T-cell (primary cell): ENCODE data around the gene TFEB. TPM values are rescaled to one million over a fixed set of nuclear protein-coding genes. Genes with fewer than 3 reads are reported as not detected.

Experiments
- ATAC-seq, 4 experiments: fragments of 200-7000 bp in 3 of 4; fragments of 150-1000 bp in 1 of 4; cut with Tn5 transposase; replicated peaks in 1 of 4; 1 replicate in 3 of 4; 2 replicates in 1 of 4; pipeline ENCODE4 v1.10.0; 2021; ENCODE audit warnings: moderate library complexity in 3 of 4, mild to moderate bottlenecking in 2 of 4, moderate number of reproducible peaks in 1 of 4
- CTCF ChIA-PET, 2 donors: fragments of 300-600 bp; sonication (Branson Sonifier 250); formaldehyde crosslinking; loops; one replicate each; lab custom pipeline; 2022; ENCODE audit warnings: antibody characterized with exemption in 2 of 2; lab: Charles Lee
- POLR2A ChIA-PET, 2 donors: fragments of 300-600 bp; sonication (Branson Sonifier 250); formaldehyde crosslinking; loops; one replicate each; lab custom pipeline; 2022; ENCODE audit warnings: antibody characterized with exemption in 2 of 2; lab: Charles Lee
- DNase-seq, 35 experiments: peaks; one replicate each; pipeline versions ENCODE4 v3.0.0 to v3.0.0-alpha.2; 2013 to 2023
- H3K27ac ChIP-seq: one replicate; pipeline ENCODE4 v1.5.1; 2013; ENCODE audit warnings: low read length
- H3K27me3 ChIP-seq, 2 experiments: replicated peaks in 1 of 2; 1 replicate in 1 of 2; 2 replicates in 1 of 2; pipeline versions ENCODE4 v1.6.1 to v1.7.0; 2013; ENCODE audit warnings: low read length in 1 of 2, mixed read lengths in 1 of 2; ENCODE audit not compliant: control insufficient read depth in 2 of 2, insufficient read depth in 2 of 2; ENCODE audit errors: extremely low read depth in 1 of 2
- H3K36me3 ChIP-seq, 2 donors: 1 replicate in 1 of 2; 2 replicates in 1 of 2; pipeline versions ENCODE4 v1.6.1 to v1.7.0; 2013; ENCODE audit warnings: low read length in 1 of 2; ENCODE audit not compliant: control insufficient read depth in 2 of 2, insufficient read depth in 1 of 2; ENCODE audit errors: extremely low read depth in 1 of 2
- H3K4me1 ChIP-seq, 2 experiments: 1 replicate in 1 of 2; 2 replicates in 1 of 2; pipeline versions ENCODE4 v1.6.1 to v1.7.0; 2013; ENCODE audit warnings: low read length in 2 of 2, mixed read lengths in 1 of 2; ENCODE audit not compliant: insufficient read depth in 2 of 2, control insufficient read depth in 1 of 2; ENCODE audit errors: extremely low read depth in 1 of 2
- H3K4me3 ChIP-seq, 2 donors: 1 replicate in 1 of 2; 2 replicates in 1 of 2; pipeline versions ENCODE4 v1.5.1 to v1.7.0; 2013; ENCODE audit warnings: mild to moderate bottlenecking in 2 of 2, low read length in 1 of 2, moderate library complexity in 1 of 2; ENCODE audit not compliant: control insufficient read depth in 1 of 2; ENCODE audit errors: extremely low read depth in 1 of 2
- H3K9me3 ChIP-seq: 2 replicates; pipeline ENCODE4 v1.7.0; 2013
- H3K27ac Mint-ChIP-seq, 2 donors: one replicate each; pipeline ENCODE4 v1.8.0; 2020 to 2021; ENCODE audit warnings: mild to moderate bottlenecking in 2 of 2, mixed read lengths in 2 of 2
- H3K27me3 Mint-ChIP-seq, 2 donors: one replicate each; pipeline ENCODE4 v1.8.0; 2021 to 2022; ENCODE audit warnings: mixed read lengths in 2 of 2
- H3K36me3 Mint-ChIP-seq: one replicate; pipeline ENCODE4 v1.8.0; 2021; ENCODE audit warnings: mixed read lengths
- H3K4me1 Mint-ChIP-seq, 3 donors: one replicate each; pipeline ENCODE4 v1.8.0; 2020 to 2022; ENCODE audit warnings: mixed read lengths in 3 of 3, mild to moderate bottlenecking in 1 of 3
- H3K4me3 Mint-ChIP-seq, 3 donors: one replicate each; pipeline ENCODE4 v1.8.0; 2020 to 2022; ENCODE audit warnings: mild to moderate bottlenecking in 3 of 3, mixed read lengths in 3 of 3, moderate library complexity in 3 of 3
- H3K9me3 Mint-ChIP-seq, 3 donors: one replicate each; pipeline ENCODE4 v1.8.0; 2020 to 2022; ENCODE audit warnings: mixed read lengths in 3 of 3
- WGBS: methylation state at CpG from one replicate; pipeline ENCODE4 v1.1.5; 2013; ENCODE audit warnings: missing lambda C conversion rate; ENCODE audit not compliant: insufficient coverage; 5-methylcytosine and 5-hydroxymethylcytosine counted together
- total RNA-seq, 35 experiments: library from RNA in 6 of 35; stranded (reverse) in 6 of 35; fragments of 120-200 nt in 1 of 35; gene quantifications; one replicate each; pipeline versions ENCODE4 v1.2.1 to v1.2.4 and lab custom pipeline; 2013 to 2026

The TFEB gene
- total RNA-seq, 5 donors from 2014 or later (not counting 1 experiment from before 2014, with no cell fraction given), result 18.9 to 28.1 (median 19.5) TPM

DNA sequence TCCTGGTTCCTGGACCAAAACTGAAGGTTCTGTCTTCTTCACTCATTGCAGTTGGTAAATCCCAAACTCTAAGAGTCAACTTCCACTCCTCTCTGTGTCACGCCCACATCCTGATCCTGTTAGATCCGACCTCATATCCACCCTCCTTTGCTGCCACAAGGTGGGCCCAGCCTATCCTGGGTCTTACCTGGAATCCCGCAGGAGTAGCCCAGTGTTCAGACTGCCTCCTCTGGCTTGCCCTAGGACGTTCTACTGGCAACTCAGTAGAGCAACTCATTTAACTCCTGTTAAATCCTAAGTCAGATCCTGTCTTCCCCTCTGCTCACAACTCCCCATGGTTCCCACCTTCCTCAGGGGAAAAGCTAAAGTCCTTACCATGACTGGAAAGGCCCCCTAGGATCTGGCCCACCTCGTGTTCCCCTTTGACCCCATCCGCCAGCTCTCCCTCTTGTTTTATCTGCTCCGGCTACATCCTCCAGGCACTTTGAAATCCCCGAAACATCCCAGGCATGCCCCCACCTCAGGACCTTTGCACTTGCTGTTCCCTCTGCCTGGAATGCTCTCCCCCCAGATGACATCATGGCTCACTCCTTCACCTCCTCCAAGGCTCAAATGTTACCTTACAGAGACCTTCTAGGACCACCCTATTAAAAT is 43.9 kb downstream of the TFEB start:
- H3K36me3 Mint-ChIP-seq, result peaks cover 16% of the 10 kb centered on the region
- Histone ChIP-seq H3K4me3 (no peak overlapping the region), H3K27ac (no peak overlapping the region), H3K27me3 (no peaks in the 10 kb centered on the region), H3K4me1 (no peaks in the 10 kb centered on the region), H3K9me3 (no peaks in the 10 kb centered on the region), H3K36me3 (peaks cover 5 to 22% of the 10 kb centered on the region in 2 donors)
- H3K9me3 Mint-ChIP-seq, result no peaks in the 10 kb centered on the region
- no peak overlapping the region for H3K4me3 Mint-ChIP-seq
- no peaks in the 10 kb centered on the region for H3K27me3 Mint-ChIP-seq
- ATAC-seq (no peak), DNase-seq (no peak)
- H3K4me1 Mint-ChIP-seq, result no peaks in the 10 kb centered on the region
- WGBS, result 85% methylated on average over 8 of the region's 8 CpGs
- ChIA-PET CTCF (no interaction called here), POLR2A (no interaction called here)
- no peak overlapping the region for H3K27ac Mint-ChIP-seq

DNA sequence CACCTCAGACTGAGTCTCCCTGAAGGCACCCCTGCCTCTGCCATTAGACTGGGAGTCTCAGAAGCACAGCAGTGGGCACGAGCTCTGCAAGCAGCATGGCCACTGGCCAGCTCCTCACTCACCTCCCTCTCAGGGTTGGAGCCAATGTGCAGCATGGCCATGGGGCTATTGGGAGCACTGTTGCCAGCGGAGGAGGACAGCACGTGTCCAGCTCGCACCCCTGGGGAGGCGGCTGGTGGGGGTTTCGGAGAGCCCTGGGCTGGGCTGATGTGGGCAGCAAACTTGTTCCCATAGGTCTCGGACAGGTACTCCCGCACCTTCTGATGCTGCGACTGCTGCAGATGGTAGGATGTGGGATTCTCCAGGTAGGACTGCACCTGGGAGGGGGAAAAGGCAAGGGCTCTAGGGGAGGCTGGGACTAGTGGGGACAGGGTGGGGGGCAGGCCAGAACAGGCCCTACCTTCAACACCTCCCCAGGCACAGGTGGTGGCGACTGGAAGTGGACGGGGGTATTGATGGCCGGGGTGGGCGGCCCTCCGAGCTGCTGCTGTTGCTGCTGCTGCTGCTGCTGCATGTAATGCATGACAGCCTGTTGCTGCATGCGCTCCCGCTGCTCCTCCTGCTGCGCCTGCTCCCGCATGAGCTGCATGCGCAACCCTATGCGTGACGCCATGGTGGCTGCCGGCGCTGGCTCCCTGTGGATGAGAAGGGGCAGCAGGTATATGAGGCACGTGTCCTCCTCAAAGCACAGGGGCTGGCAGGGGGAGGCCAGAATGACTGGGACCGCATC is 44.7 kb downstream of the TFEB start:
- CTCF ChIA-PET, result no interaction called here
- DNase-seq (no peak), ATAC-seq (no peak)
- Histone ChIP-seq H3K9me3 (no peaks in the 10 kb centered on the region), H3K4me3 (no peak overlapping the region), H3K27me3 (no peaks in the 10 kb centered on the region), H3K36me3 (peaks cover 10 to 26% of the 10 kb centered on the region in 2 donors), H3K27ac (no peak overlapping the region), H3K4me1 (no peaks in the 10 kb centered on the region)
- Mint-ChIP-seq H3K27ac (no peak overlapping the region), H3K36me3 (peaks cover 16% of the 10 kb centered on the region), H3K27me3 (no peaks in the 10 kb centered on the region), H3K4me1 (no peaks in the 10 kb centered on the region), H3K4me3 (no peak overlapping the region), H3K9me3 (no peaks in the 10 kb centered on the region)
- WGBS, result 96% methylated on average over 25 of the region's 25 CpGs
- POLR2A ChIA-PET, result no interaction called here

DNA sequence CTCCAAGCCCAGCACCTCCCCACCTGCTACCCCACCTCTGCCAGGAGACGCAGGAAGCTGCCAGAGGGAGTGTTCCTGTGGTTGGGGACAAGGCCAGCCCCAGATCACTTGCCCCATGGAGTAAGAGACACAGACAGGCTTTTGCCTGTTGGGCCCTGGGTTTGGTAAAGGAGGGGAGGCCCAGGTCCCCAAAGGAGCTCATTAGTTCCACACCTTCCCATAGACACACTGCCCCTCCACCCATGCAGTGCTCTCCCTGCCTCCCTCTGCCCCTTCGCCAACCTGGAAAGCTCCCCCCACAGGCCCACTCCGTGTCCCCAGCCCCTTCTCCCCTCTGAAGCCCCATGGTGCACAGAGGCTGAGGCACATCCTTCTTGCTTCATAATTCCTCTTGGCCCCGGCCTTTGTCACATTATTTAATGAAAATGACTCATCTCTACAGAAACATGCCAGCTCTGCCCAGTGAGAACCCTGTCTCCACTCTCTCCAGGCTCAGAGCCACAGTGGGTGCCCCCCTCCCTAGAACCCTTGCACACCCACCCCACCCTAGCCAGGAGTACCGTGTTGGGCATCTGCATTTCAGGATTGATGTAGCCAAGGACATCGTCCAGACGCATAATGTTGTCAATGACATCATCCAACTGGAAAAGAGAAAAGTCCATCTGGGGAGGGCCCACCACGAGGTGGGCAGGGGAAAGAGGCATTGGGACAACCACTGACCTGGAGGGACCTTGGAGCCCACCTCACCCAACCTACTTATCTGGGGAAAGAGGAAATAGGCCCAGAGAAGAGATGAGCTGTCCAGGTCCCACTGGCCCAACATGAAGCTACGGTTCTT is 46.0 kb downstream of the TFEB start:
- H3K27me3 Mint-ChIP-seq, result no peaks in the 10 kb centered on the region
- DNase-seq (no peak), ATAC-seq (no peak)
- no peaks in the 10 kb centered on the region for H3K9me3 Mint-ChIP-seq
- no peak overlapping the region for H3K27ac ChIP-seq
- WGBS, result 90% methylated on average over 5 of the region's 9 CpGs
- peaks cover 14 to 31% of the 10 kb centered on the region in 2 donors for H3K36me3 ChIP-seq
- no peaks in the 10 kb centered on the region for H3K4me1 ChIP-seq
- no peak overlapping the region for H3K4me3 ChIP-seq
- no peaks in the 10 kb centered on the region for H3K4me1 Mint-ChIP-seq
- no peak overlapping the region for H3K4me3 Mint-ChIP-seq
- H3K9me3 ChIP-seq, result no peaks in the 10 kb centered on the region
- POLR2A ChIA-PET, result interaction anchor here in 1 of 2 donors (0.6 kb wide), 1 partner anchor 12 kb away, joined by 3 read pairs; no protein-coding TSS in a partner anchor
- H3K36me3 Mint-ChIP-seq, result peaks cover 12% of the 10 kb centered on the region
- CTCF ChIA-PET, result interaction anchor here in 1 of 2 donors (0.7 to 1.1 kb wide), 2 partner anchors 17 to 386 kb away, joined by 3 to 4 read pairs; no protein-coding TSS in a partner anchor
- H3K27ac Mint-ChIP-seq, result no peak overlapping the region
- H3K27me3 ChIP-seq, result no peaks in the 10 kb centered on the region

GRCh38 chr6:41688256-41688965 is 47.0 kb downstream of the TFEB start:
- CTCF ChIA-PET, result interaction anchor here in 1 of 2 donors (1.1 kb wide), 1 partner anchor 18 kb away, joined by 4 read pairs; no protein-coding TSS in a partner anchor
- peaks cover 0 to 6% of the 10 kb centered on the region in 2 experiments for H3K4me1 ChIP-seq
- POLR2A ChIA-PET, result no interaction called here
- H3K4me3 ChIP-seq, result no peak overlapping the region
- H3K36me3 Mint-ChIP-seq, result peaks cover 12% of the 10 kb centered on the region
- no peaks in the 10 kb centered on the region for H3K27me3 Mint-ChIP-seq
- no peak overlapping the region for H3K27ac Mint-ChIP-seq
- H3K9me3 Mint-ChIP-seq, result no peaks in the 10 kb centered on the region
- WGBS, result 85% methylated on average over 4 of the region's 5 CpGs
- DNase-seq (no peak), ATAC-seq (no peak)
- H3K27ac ChIP-seq, result no peak overlapping the region
- no peak overlapping the region for H3K4me3 Mint-ChIP-seq
- H3K36me3 ChIP-seq, result peaks cover 14 to 31% of the 10 kb centered on the region in 2 donors
- peaks cover 4 to 6% (median 5%) of the 10 kb centered on the region in 3 donors for H3K4me1 Mint-ChIP-seq
- H3K9me3 ChIP-seq, result no peaks in the 10 kb centered on the region
- H3K27me3 ChIP-seq, result peaks cover 0 to 1% of the 10 kb centered on the region in 2 experiments

DNA sequence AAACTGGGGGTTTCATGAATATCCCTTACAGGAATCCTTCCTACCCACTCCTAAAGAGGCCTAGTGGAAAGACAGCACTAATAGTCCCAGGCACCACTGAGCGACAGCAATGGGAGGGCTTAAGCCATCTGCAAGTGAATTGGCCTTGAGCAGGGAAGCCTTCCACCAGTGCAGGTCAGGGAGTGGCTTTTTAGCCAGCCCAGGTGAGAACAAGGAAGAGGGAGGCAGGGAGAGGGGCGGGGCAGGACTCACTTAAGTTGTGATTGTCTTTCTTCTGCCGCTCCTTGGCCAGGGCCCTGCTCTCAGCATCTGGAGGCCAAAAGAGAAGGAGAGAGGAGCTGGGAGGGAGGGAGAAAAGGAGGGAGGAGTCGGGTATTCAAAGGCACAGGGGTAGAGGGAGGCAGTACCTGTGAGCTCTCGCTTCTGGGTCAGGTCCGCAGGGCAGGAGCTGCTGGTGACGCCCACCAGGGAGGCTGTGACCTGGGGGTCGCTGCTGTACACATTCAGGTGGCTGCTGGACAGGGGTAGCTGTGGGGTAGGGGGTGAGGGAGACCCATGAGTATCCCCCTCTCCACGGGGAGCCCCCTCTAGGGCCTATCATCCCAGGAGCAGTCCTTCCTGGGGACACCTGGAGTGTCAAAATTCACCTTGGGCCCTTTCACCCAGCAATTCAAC is 47.8 kb downstream of the TFEB start:
- no peak for DNase-seq
- H3K36me3 Mint-ChIP-seq, result peaks cover 12% of the 10 kb centered on the region

More for the DNA sequence above, 47.8 kb downstream of the TFEB start:
- H3K27me3 ChIP-seq, result peaks cover 0 to 9% of the 10 kb centered on the region in 2 experiments
- H3K27ac ChIP-seq, result no peak overlapping the region
- no peaks in the 10 kb centered on the region for H3K27me3 Mint-ChIP-seq
- WGBS, result 94% methylated on average over 3 of the region's 9 CpGs
- H3K4me3 Mint-ChIP-seq, result no peak overlapping the region
- H3K9me3 ChIP-seq, result no peaks in the 10 kb centered on the region
- ChIA-PET POLR2A (no interaction called here), CTCF (no interaction called here)
- no peaks in the 10 kb centered on the region for H3K9me3 Mint-ChIP-seq
- H3K4me3 ChIP-seq, result no peak overlapping the region
- ATAC-seq, result no peak
- peaks cover 14 to 31% of the 10 kb centered on the region in 2 donors for H3K36me3 ChIP-seq
- peaks cover 0 to 14% of the 10 kb centered on the region in 2 experiments for H3K4me1 ChIP-seq
- peaks cover 8 to 10% (median 8%) of the 10 kb centered on the region in 3 donors for H3K4me1 Mint-ChIP-seq
- no peak overlapping the region for H3K27ac Mint-ChIP-seq
